ENCODE measurements around the gene BOLA3.

BOLA3 gene

DNA sequence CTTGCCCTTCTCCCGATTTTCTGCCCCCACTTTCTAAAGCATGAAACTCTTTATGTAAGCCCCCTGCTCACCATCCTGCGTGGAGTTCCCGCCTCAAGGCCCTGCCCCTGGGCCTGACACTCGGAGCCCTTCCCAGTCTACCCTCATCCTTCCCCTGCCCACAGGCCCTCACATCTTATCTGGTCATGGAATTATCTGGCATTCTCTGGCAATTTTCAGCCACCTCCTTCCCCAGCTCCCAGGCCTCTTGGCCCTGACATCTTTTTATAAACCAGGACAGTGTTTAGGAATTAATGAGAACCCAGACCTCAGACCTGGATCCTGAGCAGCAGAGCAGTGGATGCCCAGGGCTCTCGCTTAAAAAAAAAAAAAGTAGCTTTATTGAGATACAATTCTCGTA, 61.7 kb downstream of the BOLA3 start:
- H4K91ac ChIP-seq (ENCODE audit: low read depth, low read length): no peak overlapping the region
- H2AK5ac ChIP-seq (ENCODE audit: low read length): no peak overlapping the region
- H3K27ac ChIP-seq (ENCODE audit: low read depth, low read length): no peak overlapping the region
- H4K8ac ChIP-seq (ENCODE audit: low read depth, low read length): no peak overlapping the region
- H3K4me2 ChIP-seq (ENCODE audit: low read length): no peak overlapping the region
- H3K9ac ChIP-seq (ENCODE audit: low read length): no peak overlapping the region
- peak; percentile 68 to 78 for DNase-seq
- H3K4me3 ChIP-seq (ENCODE audit: low read depth, low read length): no peak overlapping the region
- no peak overlapping the region for H4K12ac ChIP-seq (ENCODE audit: low read depth, low read length)
- H2BK12ac ChIP-seq (ENCODE audit: low read length): no peak overlapping the region
- no peaks in the 10 kb centered on the region for H3K79me2 ChIP-seq (ENCODE audit: control insufficient read depth, insufficient read depth, low read length, poor library complexity)
- no peak overlapping the region for H2AFZ ChIP-seq (ENCODE audit: insufficient read depth, low read length, poor library complexity)
- H3K23ac ChIP-seq (ENCODE audit: low read length): no peak overlapping the region
- WGBS (ENCODE audit: extremely low coverage, insufficient coverage, insufficient read length): no CpG with 5 or more reads among the region's 6 CpGs
- no peak overlapping the region for H3K18ac ChIP-seq (ENCODE audit: low read length)
- H3K27me3 ChIP-seq (ENCODE audit: insufficient read depth, low read length): no peaks in the 10 kb centered on the region
- H3K79me1 ChIP-seq (ENCODE audit: low read length): no peaks in the 10 kb centered on the region
- peaks cover 35 to 43% of the 10 kb centered on the region in 2 experiments for H3K36me3 ChIP-seq (ENCODE audit: control insufficient read depth in 1 of 2, insufficient read depth in 2 of 2, low read length in 2 of 2)
- no peak overlapping the region for H3K14ac ChIP-seq (ENCODE audit: low read length)
- no peak overlapping the region for H3K4ac ChIP-seq (ENCODE audit: low read depth, low read length)
- no peak overlapping the region for H2BK120ac ChIP-seq (ENCODE audit: insufficient read depth, low read length, poor library complexity)
- no peak overlapping the region for H2BK5ac ChIP-seq (ENCODE audit: low read depth, low read length, poor library complexity)
- no peaks in the 10 kb centered on the region for H3K4me1 ChIP-seq (ENCODE audit: control insufficient read depth in 1 of 2, insufficient read depth in 2 of 2, low read length in 2 of 2)
- no peaks in the 10 kb centered on the region for H3K9me3 ChIP-seq (ENCODE audit: insufficient read depth, low read depth, low read length)

Data from trophoblast cell (in vitro differentiated cells and primary cell).